HG03460 (cell line): ENCODE measurements around the gene ZNF213.

Source experiments
- ATAC-seq: cut with Tn5 transposase; IDR thresholded peaks from one replicate; pipeline ENCODE4 v1.9.1; 2021; ENCODE audit not compliant: unreplicated experiment

The ZNF213 gene

GRCh38 chr16:3101018-3101840, 33.6 kb upstream of the ZNF213 start:
- ATAC-seq, result no peak

- no peak for ATAC-seq
Observed at GRCh38 chr16:3101841-3102470, 32.9 kb upstream of the ZNF213 start.

DNA sequence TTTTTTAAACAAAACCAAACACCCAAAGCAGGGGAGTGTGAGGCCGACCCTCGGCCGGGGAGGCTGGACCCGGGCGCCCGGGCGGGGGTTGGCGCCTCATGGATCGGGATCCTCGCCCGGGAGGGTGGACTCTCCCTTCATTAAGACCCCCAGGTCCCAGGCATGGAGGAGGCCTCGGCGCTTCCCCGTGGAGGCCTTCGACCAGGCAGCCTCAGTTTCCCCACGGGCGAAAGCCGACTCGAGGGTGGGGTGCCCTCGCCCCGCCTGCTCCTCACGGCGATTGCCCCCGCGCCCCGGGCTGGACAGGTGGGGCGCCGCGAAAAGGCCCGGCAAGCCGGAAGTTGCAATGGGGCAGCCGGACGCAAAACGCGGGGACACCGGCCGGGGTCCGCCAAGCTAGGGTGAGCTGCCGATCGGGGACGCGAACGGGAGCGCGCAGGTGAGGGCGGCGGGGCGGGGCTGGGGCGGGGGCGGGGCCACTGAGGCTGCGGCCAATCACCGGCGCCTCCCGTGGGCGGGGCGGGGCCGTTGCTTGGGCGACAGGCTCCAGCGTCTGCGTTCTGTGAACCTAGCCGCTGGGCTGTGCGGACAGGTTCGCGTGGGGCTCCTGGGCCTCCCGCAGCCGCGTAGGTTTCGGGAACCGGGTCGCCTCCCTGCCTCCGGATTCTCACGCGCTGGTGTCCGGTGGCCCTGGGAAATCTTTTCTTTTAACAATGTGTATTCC, 28.5 kb upstream of the ZNF213 start:
- peak; percentile 86 for ATAC-seq

GRCh38 chr16:3112058-3112880, 22.6 kb upstream of the ZNF213 start, which contains the start of gene ZNF205:
Gene ZNF205, plus strand, starts transcription at chr16:3112586. Its CDS starts 845 bp downstream, at chr16:3113431.
- ATAC-seq, result no peak

DNA sequence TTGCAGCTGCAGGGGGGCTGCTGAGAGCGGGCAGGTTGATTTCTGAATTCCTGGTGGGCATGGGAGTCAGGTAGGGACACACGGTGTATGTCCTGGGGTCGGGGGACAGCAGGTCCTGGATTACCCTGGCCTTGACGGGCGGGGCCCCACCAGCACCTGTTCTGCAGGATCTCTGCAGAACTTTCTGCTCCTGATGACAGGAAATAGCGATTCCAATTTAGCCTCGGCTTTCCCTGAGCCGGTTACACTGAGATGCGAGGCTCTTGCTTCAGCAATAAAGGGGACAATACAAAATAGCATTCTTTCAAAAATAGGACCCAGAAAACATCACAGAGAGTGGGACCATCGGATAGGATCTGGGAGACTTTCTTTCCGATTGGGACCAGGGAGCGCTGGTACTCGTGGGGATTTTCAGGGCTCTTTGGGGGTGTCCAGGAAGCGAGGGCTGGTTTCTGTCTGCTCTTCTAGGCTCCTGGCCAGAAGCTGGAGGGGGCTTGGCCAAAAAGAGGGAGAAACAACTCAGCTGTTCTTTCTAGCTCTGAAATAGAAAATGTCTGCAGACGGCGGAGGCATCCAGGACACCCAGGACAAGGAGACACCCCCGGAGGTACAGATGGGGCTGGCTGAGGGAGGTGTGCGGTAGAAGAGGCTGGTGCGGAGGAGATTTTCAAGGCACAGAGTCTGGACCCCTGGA, 21.8 kb upstream of the ZNF213 start:
- no peak for ATAC-seq

- ATAC-seq, result no peak
Observed at GRCh38 chr16:3113765-3114479, 20.9 kb upstream of the ZNF213 start.

- no peak for ATAC-seq
Observed at GRCh38 chr16:3115003-3115402, 19.8 kb upstream of the ZNF213 start.

DNA sequence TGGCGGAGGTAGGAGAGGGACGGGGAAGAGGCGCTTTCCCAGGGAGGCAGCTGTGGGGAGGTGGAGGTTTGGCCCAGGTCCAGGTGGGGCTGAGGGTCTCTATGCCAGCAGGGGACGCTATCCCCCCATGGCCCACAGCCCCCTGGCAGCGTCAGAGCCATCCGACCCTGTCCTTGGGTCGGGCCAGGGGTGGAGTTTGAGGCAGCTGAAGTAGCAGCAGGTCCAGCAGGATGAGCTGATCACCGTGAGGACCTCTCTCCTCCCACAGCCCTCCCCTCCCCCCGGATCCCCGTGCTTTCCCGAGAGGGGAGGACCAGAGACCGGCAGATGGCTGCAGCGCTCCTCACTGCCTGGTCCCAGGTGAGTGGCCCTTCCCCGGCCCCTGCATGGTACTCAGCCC, 19.3 kb upstream of the ZNF213 start:
- ATAC-seq, result no peak

GRCh38 chr16:3118204-3118790, 16.5 kb upstream of the ZNF213 start:
- no peak for ATAC-seq

DNA sequence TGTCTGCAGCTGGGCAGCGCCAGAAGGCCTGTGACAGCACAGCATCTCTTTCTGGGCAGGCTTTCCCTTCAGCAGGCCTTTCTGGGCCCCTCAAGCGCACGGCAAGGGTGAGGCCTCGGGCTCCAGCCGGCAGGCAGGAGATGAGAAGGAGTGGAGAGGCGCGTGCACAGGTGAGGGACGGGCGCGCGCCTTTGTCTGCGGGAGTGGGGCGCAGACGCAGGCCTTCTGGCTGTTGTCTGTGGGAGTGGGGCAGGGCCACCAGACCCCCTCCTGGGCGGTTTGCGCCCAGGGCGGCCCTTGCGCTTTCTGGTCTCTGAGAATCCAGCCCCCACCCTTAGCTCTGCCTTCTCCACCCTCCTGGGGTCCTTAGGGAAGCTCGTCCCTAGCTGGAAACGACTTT, 16.0 kb upstream of the ZNF213 start:
- ATAC-seq, result no peak

DNA sequence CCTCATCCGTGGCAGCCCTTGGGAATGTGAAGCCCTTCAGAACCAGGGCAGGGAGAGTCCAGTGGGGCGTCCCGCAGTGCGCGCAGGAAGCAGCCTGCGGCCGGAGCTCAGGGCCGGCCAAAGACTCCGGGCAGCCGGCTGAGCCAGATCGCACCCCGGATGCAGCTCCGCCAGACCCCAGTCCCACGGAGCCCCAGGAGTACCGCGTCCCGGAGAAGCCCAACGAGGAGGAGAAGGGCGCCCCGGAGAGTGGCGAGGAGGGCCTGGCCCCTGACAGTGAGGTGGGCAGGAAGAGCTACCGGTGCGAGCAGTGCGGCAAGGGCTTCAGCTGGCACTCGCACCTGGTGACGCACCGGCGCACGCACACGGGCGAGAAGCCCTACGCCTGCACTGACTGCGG, 15.5 kb upstream of the ZNF213 start:
- ATAC-seq, result no peak

DNA sequence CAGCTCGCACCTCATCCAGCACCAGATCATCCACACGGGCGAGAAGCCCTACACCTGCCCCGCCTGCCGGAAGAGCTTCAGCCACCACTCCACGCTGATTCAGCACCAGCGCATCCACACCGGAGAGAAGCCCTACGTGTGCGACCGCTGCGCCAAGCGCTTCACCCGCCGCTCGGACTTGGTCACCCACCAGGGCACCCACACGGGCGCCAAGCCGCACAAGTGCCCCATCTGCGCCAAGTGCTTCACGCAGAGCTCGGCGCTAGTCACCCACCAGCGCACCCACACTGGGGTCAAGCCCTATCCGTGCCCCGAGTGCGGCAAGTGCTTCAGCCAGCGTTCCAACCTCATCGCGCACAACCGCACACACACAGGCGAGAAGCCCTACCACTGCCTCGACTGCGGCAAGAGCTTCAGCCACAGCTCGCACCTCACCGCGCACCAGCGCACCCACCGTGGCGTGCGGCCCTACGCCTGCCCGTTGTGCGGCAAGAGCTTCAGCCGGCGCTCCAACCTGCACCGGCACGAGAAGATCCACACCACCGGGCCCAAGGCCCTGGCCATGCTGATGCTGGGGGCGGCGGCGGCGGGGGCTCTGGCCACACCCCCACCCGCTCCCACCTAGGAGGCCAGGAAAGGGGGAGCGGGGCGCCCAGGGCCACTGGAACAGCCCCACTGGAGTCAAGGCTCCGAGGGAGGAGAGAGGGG, 15.0 kb upstream of the ZNF213 start:
- ATAC-seq, result no peak

GRCh38 chr16:3120435-3120834, 14.4 kb upstream of the ZNF213 start:
- ATAC-seq, result no peak

DNA sequence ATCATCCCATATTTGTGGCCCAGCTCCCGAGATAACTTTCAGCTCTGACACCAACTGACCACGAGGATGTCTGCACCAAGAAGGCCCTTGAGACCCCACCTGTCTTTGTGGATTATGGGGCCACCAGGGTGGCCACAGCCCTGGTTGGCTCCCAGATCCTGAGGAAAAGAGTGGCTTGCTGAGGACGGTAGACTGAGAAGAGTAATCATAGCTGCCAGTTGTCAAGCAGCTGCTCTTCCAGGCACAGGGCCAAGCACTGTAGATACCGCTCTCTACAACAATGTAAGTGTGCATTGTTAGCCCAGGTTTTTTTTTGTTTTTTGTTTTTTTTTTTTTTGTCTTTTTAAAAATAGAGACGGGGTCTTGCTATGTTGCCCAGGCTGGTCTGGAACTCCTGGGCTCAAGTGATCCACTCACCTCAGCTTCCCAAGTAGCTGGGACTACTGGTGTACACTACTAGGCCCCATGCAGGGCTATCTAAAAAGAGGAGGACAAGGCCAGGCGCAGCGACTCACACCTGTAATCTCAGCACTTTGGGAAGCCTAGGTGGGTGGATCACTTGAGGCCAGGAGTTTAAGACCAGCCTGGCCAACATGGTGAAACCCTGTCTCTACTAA, 12.9 kb upstream of the ZNF213 start:
- ATAC-seq, result no peak

DNA sequence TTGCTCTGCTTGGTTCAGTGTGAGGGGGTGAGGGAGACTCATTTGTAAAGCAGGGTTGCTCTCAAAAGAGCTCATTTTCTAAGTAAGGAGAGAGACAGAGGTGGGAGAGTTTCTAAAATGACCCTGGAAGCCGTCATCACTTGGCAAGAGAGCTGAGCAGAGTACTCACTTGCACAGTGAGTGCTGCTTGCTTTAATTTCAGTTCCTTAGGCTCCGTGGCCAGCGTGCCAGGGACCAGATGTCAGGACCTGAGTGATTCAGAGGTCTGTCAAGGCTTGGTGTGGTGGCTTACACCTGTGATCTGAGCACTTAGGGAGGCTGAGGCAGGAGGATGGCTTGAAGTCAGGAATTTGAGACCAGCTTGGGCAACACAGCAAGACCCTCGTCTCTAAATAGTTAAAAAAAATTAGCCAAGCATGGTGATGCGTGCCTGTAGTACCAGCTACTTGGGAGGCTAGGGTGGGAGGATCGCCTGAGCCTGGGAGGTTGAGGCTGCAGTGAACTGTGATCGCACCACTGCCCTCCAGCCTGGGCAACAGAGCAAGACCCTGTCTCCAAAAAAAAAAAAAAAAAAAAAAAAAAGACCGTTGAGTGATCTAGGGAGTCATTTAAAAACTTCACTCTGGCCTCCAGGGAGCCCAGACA, 11.8 kb upstream of the ZNF213 start:
- no peak for ATAC-seq

DNA sequence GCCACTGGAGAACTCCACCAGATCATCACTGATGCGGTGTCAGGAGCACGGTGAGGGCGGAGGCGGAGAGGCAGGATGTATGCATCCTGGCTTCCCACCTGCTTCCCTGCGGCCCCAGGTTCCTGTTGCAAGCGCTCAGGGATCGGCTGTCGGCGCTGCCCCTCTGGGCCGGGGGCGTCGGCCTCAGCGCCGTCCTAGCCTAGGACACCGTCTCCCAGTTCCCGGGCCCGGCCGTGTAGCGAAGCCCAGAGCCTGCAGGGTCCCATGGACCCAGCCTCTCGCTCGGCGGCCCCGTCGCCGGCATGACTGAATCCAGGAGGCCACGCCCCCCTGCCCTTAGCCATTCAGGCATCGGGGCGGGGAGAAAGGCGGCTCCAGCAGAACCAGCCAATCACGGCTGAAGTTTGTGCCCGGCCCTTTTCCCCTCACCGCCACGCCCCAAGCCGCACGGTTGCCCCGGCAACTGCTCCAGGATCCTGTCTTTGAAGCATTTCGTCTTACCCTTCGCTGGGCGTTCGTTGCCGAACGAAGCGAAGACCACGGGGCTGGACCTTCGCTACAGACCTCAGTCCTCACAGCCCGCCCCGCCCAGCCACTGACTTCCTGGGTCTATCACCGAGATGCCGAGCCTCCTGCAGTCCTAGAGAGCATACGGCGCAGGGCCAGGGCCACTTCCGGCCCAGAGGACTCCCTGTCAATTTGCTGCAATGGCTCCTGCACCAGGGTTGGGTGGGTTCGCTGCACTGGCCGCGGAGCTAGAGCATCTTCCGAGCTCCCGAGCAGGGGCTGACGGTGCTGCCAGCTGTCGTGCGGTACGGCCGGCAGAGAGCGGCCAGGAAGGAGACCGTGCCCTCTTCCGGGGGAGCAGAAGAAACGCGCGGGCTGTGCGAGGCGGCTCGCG, 10.6 kb upstream of the ZNF213 start:
- ATAC-seq, result peak; percentile 85

- no peak for ATAC-seq
Observed at GRCh38 chr16:3127745-3128144, 7.1 kb upstream of the ZNF213 start.
